ENCODE measurements around the gene GSTM3. TPM values are rescaled to one million over a fixed set of nuclear protein-coding genes. Genes with fewer than 3 reads are reported as not detected.

Gene GSTM3
- total RNA-seq, 6 donors from 2014 or later: 4.9 to 23.3 (median 11.2) TPM

DNA sequence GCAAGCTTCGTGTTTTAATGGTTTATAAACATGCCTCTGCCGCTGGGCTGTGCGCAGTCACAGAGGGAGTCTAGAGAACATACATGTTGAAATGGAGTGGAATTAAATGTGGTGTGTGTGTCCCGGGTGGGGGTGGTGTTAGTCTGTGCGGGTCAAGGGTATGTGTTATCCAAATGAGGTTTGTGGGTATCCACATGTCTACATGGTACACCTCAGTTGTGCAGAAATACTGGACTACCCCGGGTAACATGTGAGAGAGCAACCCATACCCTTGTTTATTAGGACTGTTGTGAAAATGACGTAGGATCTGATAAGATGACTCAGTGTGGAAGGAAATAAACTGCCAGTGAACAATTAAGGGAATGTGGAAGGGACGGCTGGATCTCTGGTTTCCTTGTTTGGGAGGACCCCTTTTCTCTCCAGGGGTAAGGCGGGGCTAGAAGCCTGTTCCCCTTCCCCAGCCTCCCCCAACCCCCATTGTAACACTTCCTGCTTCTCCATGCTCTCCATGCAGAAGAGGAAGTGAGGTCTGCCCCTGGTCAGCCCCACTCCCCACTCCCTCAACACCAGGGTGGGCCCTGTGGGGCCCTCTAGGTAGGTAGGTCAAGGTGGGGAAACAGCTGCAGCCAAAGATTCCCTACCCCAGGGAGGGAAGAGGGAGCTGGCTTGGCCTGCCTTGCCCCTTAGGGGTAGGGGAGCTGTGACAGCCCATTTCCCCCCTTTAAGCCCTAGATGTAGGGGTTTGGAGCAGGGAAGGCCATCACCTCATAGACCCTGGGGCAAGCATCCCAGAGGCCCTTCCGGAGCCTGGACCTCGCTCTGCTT lies 22.2 kb upstream of the GSTM3 start:
- 66 to 71% methylated on average over 9 to 10 of the region's 11 CpGs for WGBS, 2 donors
- no peaks in the 10 kb centered on the region for H3K9me3 ChIP-seq
- no peaks in the 10 kb centered on the region for H3K27me3 ChIP-seq
- TF ChIP-seq POLR2A (IDR thresholded peaks at IDR 0.05) (no peak), EP300 (IDR thresholded peaks at IDR 0.05) (no peak), POLR2AphosphoS5 (IDR thresholded peaks at IDR 0.05) (no peak)
- TF ChIP-seq, protein P1, sequence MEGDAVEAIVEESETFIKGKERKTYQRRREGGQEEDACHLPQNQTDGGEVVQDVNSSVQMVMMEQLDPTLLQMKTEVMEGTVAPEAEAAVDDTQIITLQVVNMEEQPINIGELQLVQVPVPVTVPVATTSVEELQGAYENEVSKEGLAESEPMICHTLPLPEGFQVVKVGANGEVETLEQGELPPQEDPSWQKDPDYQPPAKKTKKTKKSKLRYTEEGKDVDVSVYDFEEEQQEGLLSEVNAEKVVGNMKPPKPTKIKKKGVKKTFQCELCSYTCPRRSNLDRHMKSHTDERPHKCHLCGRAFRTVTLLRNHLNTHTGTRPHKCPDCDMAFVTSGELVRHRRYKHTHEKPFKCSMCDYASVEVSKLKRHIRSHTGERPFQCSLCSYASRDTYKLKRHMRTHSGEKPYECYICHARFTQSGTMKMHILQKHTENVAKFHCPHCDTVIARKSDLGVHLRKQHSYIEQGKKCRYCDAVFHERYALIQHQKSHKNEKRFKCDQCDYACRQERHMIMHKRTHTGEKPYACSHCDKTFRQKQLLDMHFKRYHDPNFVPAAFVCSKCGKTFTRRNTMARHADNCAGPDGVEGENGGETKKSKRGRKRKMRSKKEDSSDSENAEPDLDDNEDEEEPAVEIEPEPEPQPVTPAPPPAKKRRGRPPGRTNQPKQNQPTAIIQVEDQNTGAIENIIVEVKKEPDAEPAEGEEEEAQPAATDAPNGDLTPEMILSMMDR (IDR thresholded peaks at IDR 0.05): no peak
- no peak overlapping the region for H3K4me3 ChIP-seq
- H3K36me3 ChIP-seq: no peaks in the 10 kb centered on the region
- DNase-seq (peak in 1 of 2 donors; percentile 28), ATAC-seq (ENCODE audit: low FRiP score in 2 of 2) (peak in 1 of 2 donors; percentile 43)
- H3K4me1 ChIP-seq: peaks cover 6 to 9% (median 9%) of the 10 kb centered on the region in 4 donors
- peak overlapping the region; percentile 22 to 64 (median 33) for H3K27ac ChIP-seq

- TF ChIP-seq, protein P1 (IDR thresholded peaks at IDR 0.05): no peak
- TF ChIP-seq POLR2AphosphoS5 (IDR thresholded peaks at IDR 0.05): no peak
- peaks cover 6 to 9% (median 9%) of the 10 kb centered on the region in 4 donors for H3K4me1 ChIP-seq
- WGBS, 2 donors: 86 to 93% methylated on average over 7 of the region's 7 CpGs
- peak in 1 of 2 donors; percentile 15 for DNase-seq
- no peak overlapping the region for H3K4me3 ChIP-seq
- no peaks in the 10 kb centered on the region for H3K36me3 ChIP-seq
- no peak for ATAC-seq (ENCODE audit: low FRiP score in 2 of 2)
- no peaks in the 10 kb centered on the region for H3K27me3 ChIP-seq
- H3K9me3 ChIP-seq: no peaks in the 10 kb centered on the region
- H3K27ac ChIP-seq: no peak overlapping the region
Observed at GRCh38 chr1:109762039-109762585, 21.3 kb upstream of the GSTM3 start.

GRCh38 chr1:109761227-109762038 lies 20.6 kb upstream of the GSTM3 start:
- H3K36me3 ChIP-seq: no peaks in the 10 kb centered on the region
- peaks cover 6 to 9% (median 9%) of the 10 kb centered on the region in 4 donors for H3K4me1 ChIP-seq
- 80 to 93% methylated on average over 7 to 14 of the region's 14 CpGs for WGBS, 2 donors
- no peak overlapping the region for H3K4me3 ChIP-seq
- DNase-seq (peak in 1 of 2 donors; percentile 12), ATAC-seq (ENCODE audit: low FRiP score in 2 of 2) (no peak)
- H3K27ac ChIP-seq: no peak overlapping the region
- H3K27me3 ChIP-seq: no peaks in the 10 kb centered on the region
- H3K9me3 ChIP-seq: no peaks in the 10 kb centered on the region
- no peak for TF ChIP-seq POLR2A (IDR thresholded peaks at IDR 0.05)
- no peak for TF ChIP-seq EP300 (IDR thresholded peaks at IDR 0.05)

DNA sequence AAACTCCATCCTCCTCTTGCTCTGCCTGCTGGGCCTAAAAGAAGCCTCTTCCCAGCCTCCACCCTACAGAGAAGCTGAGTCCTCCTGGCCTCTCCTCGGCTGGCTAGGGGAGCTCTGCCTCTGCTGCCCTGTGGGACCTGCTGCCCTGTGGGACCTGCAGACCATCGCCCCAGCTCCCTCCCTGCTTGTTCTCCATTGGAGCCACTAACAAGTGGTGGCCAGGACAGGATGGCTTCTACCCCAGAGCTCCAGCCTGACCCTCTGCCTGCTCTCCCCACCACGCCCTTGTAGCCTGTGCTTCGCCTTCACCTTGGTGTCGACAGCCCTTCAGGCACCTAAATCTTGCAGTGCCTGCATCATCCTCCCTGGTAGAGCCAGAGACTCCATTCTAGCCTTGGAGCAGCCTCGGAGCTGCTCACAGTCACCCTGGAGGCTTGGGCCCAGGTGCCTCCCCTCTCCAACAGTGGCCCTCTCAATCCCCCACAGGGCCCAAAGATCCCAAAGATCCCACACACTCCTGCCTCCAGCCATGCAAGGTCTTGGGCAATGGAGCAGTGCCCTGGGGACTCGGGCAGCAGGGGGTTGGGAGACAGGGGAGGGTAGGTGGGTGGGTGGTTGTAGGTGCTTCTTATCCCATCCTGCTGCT lies 19.9 kb upstream of the GSTM3 start:
- DNase-seq (peak in 1 of 2 donors; percentile 12), ATAC-seq (ENCODE audit: low FRiP score in 2 of 2) (no peak)
- H3K27me3 ChIP-seq: no peaks in the 10 kb centered on the region
- no peak overlapping the region for H3K4me3 ChIP-seq
- no peak overlapping the region for H3K27ac ChIP-seq
- no peaks in the 10 kb centered on the region for H3K36me3 ChIP-seq
- no peaks in the 10 kb centered on the region for H3K9me3 ChIP-seq
- H3K4me1 ChIP-seq: peaks cover 6 to 9% (median 9%) of the 10 kb centered on the region in 4 donors
- TF ChIP-seq, protein P1 (IDR thresholded peaks at IDR 0.05): no peak
- no peak for TF ChIP-seq POLR2AphosphoS5 (IDR thresholded peaks at IDR 0.05)
- no peak for TF ChIP-seq EP300 (IDR thresholded peaks at IDR 0.05)
- TF ChIP-seq POLR2A (IDR thresholded peaks at IDR 0.05): no peak
- WGBS, 2 donors: 96 to 98% methylated on average over 5 to 7 of the region's 7 CpGs

Data from upper lobe of left lung (tissue), 6 donors.